Adrenal gland (tissue), 12 donors: ENCODE data around the gene MEIOSIN. TPM values are rescaled to one million over a fixed set of nuclear protein-coding genes. Genes with fewer than 3 reads are reported as not detected.
"Not testable (repeated sequence)": the region's sequence is repeated elsewhere in the genome, so short reads cannot be mapped to it uniquely, and the experiment has no call there.

ENCODE experiments used
- DNase-seq, 7 donors: peaks; one replicate each; pipeline ENCODE4 v3.0.0-alpha.2; 2019 to 2020
- H3K27ac ChIP-seq, 5 donors: fragments of 200-600 bp; sonication (generic) in 4 of 5; 1 replicate in 3 of 5; 2 replicates in 2 of 5; pipeline versions ENCODE4 v1.5.1 to v1.8.0; 2016 to 2020; ENCODE audit warnings: mild to moderate bottlenecking in 1 of 5
- H3K27me3 ChIP-seq: fragments of 200-600 bp; 2 replicates; pipeline ENCODE4 v1.8.0; 2021
- H3K36me3 ChIP-seq, 2 donors: fragments of 200-600 bp; replicated peaks in 1 of 2; 1 replicate in 1 of 2; 2 replicates in 1 of 2; pipeline versions ENCODE4 v1.5.1 to v1.8.0; 2018 to 2022
- H3K4me1 ChIP-seq, 2 donors: fragments of 200-600 bp; replicated peaks in 1 of 2; 1 replicate in 1 of 2; 2 replicates in 1 of 2; pipeline versions ENCODE4 v1.5.1 to v1.8.0; 2018 to 2021
- H3K4me3 ChIP-seq, 4 donors: fragments of 200-600 bp; sonication (generic) in 3 of 4; one replicate each; pipeline ENCODE4 v1.5.1; 2016 to 2018
- H3K9me3 ChIP-seq, 3 donors: fragments of 200-600 bp; sonication (generic) in 1 of 3; replicated peaks in 1 of 3; 1 replicate in 2 of 3; 2 replicates in 1 of 3; pipeline versions ENCODE4 v1.5.1 to v1.8.0; 2016 to 2021
- CTCF ChIP-seq, 6 experiments: fragments of 450-650 bp in 4 of 6; fragments of 200-600 bp in 2 of 6; sonication (generic) in 1 of 6; IDR thresholded peaks; 1 replicate in 5 of 6; 2 replicates in 1 of 6; pipeline versions ENCODE4 v1.5.1 to v1.8.0; 2016 to 2021; ENCODE audit warnings: antibody characterized with exemption in 6 of 6, mild to moderate bottlenecking in 2 of 6, moderate library complexity in 1 of 6
- POLR2A ChIP-seq, 2 donors: fragments of 450-650 bp; IDR thresholded peaks; one replicate each; pipeline ENCODE4 v1.6.1; 2017; ENCODE audit warnings: antibody characterized with exemption in 2 of 2, mild to moderate bottlenecking in 2 of 2, moderate library complexity in 1 of 2
- WGBS, 4 donors: extraction: QIAGEN DNeasy Blood & Tissue Kit in 2 of 4; methylation state at CpG; one replicate each; pipeline versions ENCODE4 v1.1.5 to v1.1.7; 2013 to 2017; 5-methylcytosine and 5-hydroxymethylcytosine counted together
- intact Hi-C, 2 donors: fragments of 100-400 bp; cut with DNase I; formaldehyde crosslinking; loops; one replicate each; pipeline versions ENCODE4 v1.14.1 to v1.15.0; 2022 to 2023
- polyA plus RNA-seq, 3 donors: library from polyadenylated mRNA; stranded (reverse); fragments of 200-250 nt in 2 of 3; fragments of 350-450 nt in 1 of 3; fragmentation: Illumina TruSeq in 1 of 3; extraction: RNeasy Lipid Tissue Mini Kit (QIAGEN cat#74804) in 1 of 3; gene quantifications; one replicate each; pipeline ENCODE4 v1.2.3, GENCODE V29; 2013 to 2014
- total RNA-seq, 9 donors: library from RNA; depleted of rRNA in 4 of 9; stranded (reverse); fragments of >200 nt in 4 of 9; fragments of 120-200 nt in 1 of 9; fragmentation: NEBNext Ultra II Directional in 1 of 9; extraction: Animal tissue kit (Norgen Biotek cat#: 25700) in 1 of 9; gene quantifications; one replicate each; pipeline versions ENCODE4 v1.1.0 to v1.2.4, GENCODE V29; 2013 to 2023
- donor health status: healthy with polysubstance abuse.
- donor health status: Bipolar disorder and iron deficiency.
- donor health status: DM: yes; HTN: yes; CAD: no.
- donor health status: DM: no; HTN: no; CAD: no.
- donor health status: DM: no; HTN: no; CAD: no.
- donor health status: DM: yes; HTN: yes; CAD: no.

MEIOSIN gene
- total and polyA plus RNA-seq, 12 donors, result 0.03 to 0.06 (median 0.05) TPM; not detected in 9

- Histone ChIP-seq H3K36me3 (no peaks in the 10 kb centered on the region), H3K27me3 (no peaks in the 10 kb centered on the region)
- WGBS, 4 donors, result 4 to 7% (median 5%) methylated on average over 10 of the region's 10 CpGs
Measured at GRCh38 chr19:45798995-45799517, 65.8 kb downstream of the MEIOSIN start.

GRCh38 chr19:45799541-45799940 lies 66.3 kb downstream of the MEIOSIN start:
- H3K36me3 ChIP-seq, intact Hi-C loops, H3K27ac ChIP-seq, DNase-seq, H3K27me3 ChIP-seq, H3K9me3 ChIP-seq, H3K4me1 ChIP-seq, H3K4me3 ChIP-seq: not testable (repeated sequence)
- WGBS, 4 donors, result 85 to 88% (median 87%) methylated on average over 5 of the region's 5 CpGs

More at GRCh38 chr19:45798995-45799517, 65.8 kb downstream of the MEIOSIN start:
- intact Hi-C loops, result no loop called here
- Histone ChIP-seq H3K4me1 (peaks cover 0 to 3% of the 10 kb centered on the region in 2 donors), H3K27ac (no peak overlapping the region), H3K9me3 (no peaks in the 10 kb centered on the region), H3K4me3 (no peak overlapping the region)
- TF ChIP-seq POLR2A (IDR thresholded peaks at IDR 0.05), result no peak
- TF ChIP-seq CTCF (IDR thresholded peaks at IDR 0.05), result peak; percentile 86 to 91 (median 89)
- DNase-seq, result peak; percentile 57 to 82 (median 73)

DNA sequence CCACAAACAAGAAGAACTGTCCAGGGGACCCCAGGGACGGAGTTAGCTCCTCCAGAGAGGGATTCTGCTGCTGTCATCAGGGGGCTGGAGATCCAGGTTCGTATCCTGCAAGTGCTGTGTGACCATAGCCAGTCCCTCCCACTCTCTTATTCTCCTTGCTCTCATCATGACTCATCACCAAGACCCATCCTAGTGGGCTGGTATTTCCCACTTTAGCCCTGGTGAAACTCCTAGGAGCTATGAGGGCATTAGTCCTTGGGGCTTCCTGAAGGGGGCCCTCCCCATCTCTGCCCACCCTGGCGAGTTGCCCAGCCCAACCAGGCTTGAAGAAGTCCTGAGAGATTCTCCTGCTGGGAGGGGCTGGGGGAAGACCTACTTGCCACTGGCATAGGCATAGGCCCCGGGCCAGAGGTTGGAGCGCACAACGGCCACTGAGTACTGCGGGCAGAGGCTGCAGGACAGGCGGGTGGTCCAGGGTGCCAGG lies 66.9 kb downstream of the MEIOSIN start:
- TF ChIP-seq CTCF (IDR thresholded peaks at IDR 0.05), result no peak
- TF ChIP-seq POLR2A (IDR thresholded peaks at IDR 0.05), result no peak
- H3K27me3 ChIP-seq, result no peaks in the 10 kb centered on the region
- H3K36me3 ChIP-seq, result no peaks in the 10 kb centered on the region
- intact Hi-C loops, result no loop called here
- DNase-seq, result peak in 1 of 7 donors; percentile 39
- H3K9me3 ChIP-seq, result no peaks in the 10 kb centered on the region
- WGBS, 4 donors, result 69 to 81% (median 78%) methylated on average over 4 to 8 of the region's 8 CpGs
- no peak overlapping the region for H3K4me3 ChIP-seq
- H3K4me1 ChIP-seq, result peaks cover 0 to 3% of the 10 kb centered on the region in 2 donors
- H3K27ac ChIP-seq, result no peak overlapping the region

- Histone ChIP-seq H3K4me1 (peaks cover 0 to 3% of the 10 kb centered on the region in 2 donors), H3K36me3 (no peaks in the 10 kb centered on the region), H3K4me3 (no peak overlapping the region), H3K27me3 (no peaks in the 10 kb centered on the region), H3K9me3 (no peaks in the 10 kb centered on the region), H3K27ac (no peak overlapping the region)
- WGBS, 4 donors, result 75 to 88% (median 83%) methylated on average over 7 of the region's 7 CpGs
- intact Hi-C loops, result no loop called here
- DNase-seq, result no peak
- no peak for TF ChIP-seq CTCF (IDR thresholded peaks at IDR 0.05)
- no peak for TF ChIP-seq POLR2A (IDR thresholded peaks at IDR 0.05)
Measured at GRCh38 chr19:45801603-45802175, 68.5 kb downstream of the MEIOSIN start.
